PC-9 (cell line): Measurements from ENCODE around the gene CAB39L. TPM values are rescaled to one million over a fixed set of nuclear protein-coding genes. Genes with fewer than 3 reads are reported as not detected.

Source experiments
- BruUV-seq: library from RNA; stranded (reverse); fragments of 400-500 nt; replicated peaks from 2 replicates; lab custom pipeline; 2021; lab: Mats Ljungman, UMichigan
- CTCF ChIA-PET: fragments of 300-600 bp; sonication (Branson Sonifier 250); formaldehyde crosslinking; loops from one replicate; lab custom pipeline; 2022; ENCODE audit warnings: antibody characterized with exemption; lab: Charles Lee
- POLR2A ChIA-PET: fragments of 300-600 bp; sonication (Branson Sonifier 250); formaldehyde crosslinking; loops from one replicate; lab custom pipeline; 2022; ENCODE audit warnings: antibody characterized with exemption; ENCODE audit not compliant: unreplicated experiment; lab: Charles Lee
- DNase-seq, 2 experiments: peaks; one replicate each; pipeline versions ENCODE4 v3.0.0 to v3.0.0-alpha.2; 2015 to 2022; ENCODE audit warnings: mixed read lengths in 1 of 2
- H2AFZ ChIP-seq: fragments of 200-600 bp; sonication (generic); 2 replicates; pipeline ENCODE4 v1.8.1; 2017; ENCODE audit warnings: antibody characterized with exemption
- H3F3A ChIP-seq: fragments of 200-600 bp; sonication (generic); 2 replicates; pipeline ENCODE4 v1.8.1; 2017; ENCODE audit warnings: antibody characterized with exemption, mild to moderate bottlenecking, low read depth; ENCODE audit not compliant: insufficient read depth
- H3K27ac ChIP-seq: fragments of 200-600 bp; sonication (generic); 2 replicates; pipeline ENCODE4 v1.6.1; 2016; ENCODE audit warnings: mixed run types
- H3K27me3 ChIP-seq: fragments of 200-600 bp; sonication (generic); 2 replicates; pipeline ENCODE4 v1.6.1; 2016; ENCODE audit warnings: low read depth, mixed run types; ENCODE audit not compliant: insufficient read depth
- H3K36me3 ChIP-seq: fragments of 200-600 bp; sonication (generic); 2 replicates; pipeline ENCODE4 v1.6.1; 2016; ENCODE audit warnings: low read depth, mixed run types
- H3K4me1 ChIP-seq: fragments of 200-600 bp; sonication (generic); replicated peaks from 2 replicates; pipeline ENCODE4 v1.6.1; 2016; ENCODE audit warnings: mixed run types; ENCODE audit not compliant: insufficient read depth
- H3K4me2 ChIP-seq: fragments of 200-600 bp; sonication (generic); 2 replicates; pipeline ENCODE4 v1.6.1; 2017; ENCODE audit warnings: mixed run types
- H3K4me3 ChIP-seq: fragments of 200-600 bp; sonication (generic); 2 replicates; pipeline ENCODE4 v1.6.1; 2016; ENCODE audit warnings: mixed run types
- H3K79me2 ChIP-seq: fragments of 200-600 bp; sonication (generic); 2 replicates; pipeline ENCODE4 v1.6.1; 2017; ENCODE audit warnings: low read depth, mixed run types
- H3K9me2 ChIP-seq: fragments of 200-600 bp; sonication (generic); 2 replicates; pipeline ENCODE4 v1.8.1; 2017; ENCODE audit warnings: mild to moderate bottlenecking; ENCODE audit not compliant: insufficient read depth
- H3K9me3 ChIP-seq: fragments of 200-600 bp; sonication (generic); 2 replicates; pipeline ENCODE4 v1.8.1; 2016; ENCODE audit warnings: low read depth; ENCODE audit not compliant: insufficient read depth
- H4K20me1 ChIP-seq: fragments of 200-600 bp; sonication (generic); 2 replicates; pipeline ENCODE4 v1.8.1; 2017; ENCODE audit not compliant: insufficient read depth
- EZH2 ChIP-seq: fragments of 200-600 bp; sonication (generic); IDR thresholded peaks from 2 replicates; pipeline ENCODE4 v1.8.0; 2017; ENCODE audit warnings: antibody characterized with exemption, low read depth
- intact Hi-C: fragments of 100-400 bp; cut with micrococcal nuclease; formaldehyde crosslinking; loops from one replicate; pipeline ENCODE4 v1.10.0; 2022; ENCODE audit not compliant: unreplicated experiment
- total RNA-seq: library from RNA; stranded (reverse); gene quantifications from 2 replicates; pipeline ENCODE4 v1.2.3, GENCODE V29; 2021
- TF ChIP-seq, protein P1 (sequence below): fragments of 200-600 bp; sonication (generic); conservative IDR thresholded peaks from 2 replicates; pipeline ENCODE4 v1.6.1; 2017; ENCODE audit warnings: mixed run types, antibody characterized with exemption, mild to moderate bottlenecking, moderate library complexity

The CAB39L gene
- total RNA-seq, 1 experiment from 2014 or later = 10.7 TPM

- Histone ChIP-seq H3K79me2 (no peaks in the 10 kb centered on the region), H3K4me2 (no peak overlapping the region), H3K27ac (no peak overlapping the region), H3K9me2 (no peaks in the 10 kb centered on the region), H3K4me3 (no peak overlapping the region), H2AFZ (no peak overlapping the region), H3K27me3 (no peaks in the 10 kb centered on the region), H4K20me1 (no peaks in the 10 kb centered on the region), H3K9me3 (no peaks in the 10 kb centered on the region), H3F3A (no peaks in the 10 kb centered on the region), H3K4me1 (no peaks in the 10 kb centered on the region), H3K36me3 (no peaks in the 10 kb centered on the region)
- POLR2A ChIA-PET = no interaction called here
- no TSS peak for BruUV-seq
- CTCF ChIA-PET = no interaction called here
- TF ChIP-seq, protein P1, sequence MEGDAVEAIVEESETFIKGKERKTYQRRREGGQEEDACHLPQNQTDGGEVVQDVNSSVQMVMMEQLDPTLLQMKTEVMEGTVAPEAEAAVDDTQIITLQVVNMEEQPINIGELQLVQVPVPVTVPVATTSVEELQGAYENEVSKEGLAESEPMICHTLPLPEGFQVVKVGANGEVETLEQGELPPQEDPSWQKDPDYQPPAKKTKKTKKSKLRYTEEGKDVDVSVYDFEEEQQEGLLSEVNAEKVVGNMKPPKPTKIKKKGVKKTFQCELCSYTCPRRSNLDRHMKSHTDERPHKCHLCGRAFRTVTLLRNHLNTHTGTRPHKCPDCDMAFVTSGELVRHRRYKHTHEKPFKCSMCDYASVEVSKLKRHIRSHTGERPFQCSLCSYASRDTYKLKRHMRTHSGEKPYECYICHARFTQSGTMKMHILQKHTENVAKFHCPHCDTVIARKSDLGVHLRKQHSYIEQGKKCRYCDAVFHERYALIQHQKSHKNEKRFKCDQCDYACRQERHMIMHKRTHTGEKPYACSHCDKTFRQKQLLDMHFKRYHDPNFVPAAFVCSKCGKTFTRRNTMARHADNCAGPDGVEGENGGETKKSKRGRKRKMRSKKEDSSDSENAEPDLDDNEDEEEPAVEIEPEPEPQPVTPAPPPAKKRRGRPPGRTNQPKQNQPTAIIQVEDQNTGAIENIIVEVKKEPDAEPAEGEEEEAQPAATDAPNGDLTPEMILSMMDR = no peak
- no peak for TF ChIP-seq EZH2
- DNase-seq = no peak
- intact Hi-C loops = no loop called here
Observed at GRCh38 chr13:49412749-49413148, 31.1 kb downstream of the CAB39L start.

GRCh38 chr13:49411353-49411752, 32.5 kb downstream of the CAB39L start:
- Histone ChIP-seq H3K9me3 (no peaks in the 10 kb centered on the region), H3F3A (no peaks in the 10 kb centered on the region), H3K36me3 (no peaks in the 10 kb centered on the region), H3K27ac (no peak overlapping the region), H4K20me1 (no peaks in the 10 kb centered on the region), H3K4me3 (no peak overlapping the region), H3K27me3 (no peaks in the 10 kb centered on the region), H3K79me2 (no peaks in the 10 kb centered on the region), H3K4me1 (no peaks in the 10 kb centered on the region), H3K9me2 (0 out of 2 replicates have a peak, but pooled peaks cover 3% of the 10 kb centered on the region), H2AFZ (no peak overlapping the region), H3K4me2 (no peak overlapping the region)
- POLR2A ChIA-PET = no interaction called here
- CTCF ChIA-PET = interaction anchor here (0.6 kb wide), 1 partner anchor 32 kb away, joined by 4 read pairs; no protein-coding TSS in a partner anchor
- TF ChIP-seq, protein P1 = no peak
- no peak for TF ChIP-seq EZH2
- intact Hi-C loops = no loop called here
- DNase-seq = no peak
- no TSS peak for BruUV-seq

- Histone ChIP-seq H3K9me2 (0 out of 2 replicates have a peak, but pooled peaks cover 3% of the 10 kb centered on the region), H4K20me1 (no peaks in the 10 kb centered on the region), H3K4me3 (no peak overlapping the region), H3F3A (no peaks in the 10 kb centered on the region), H3K27me3 (no peaks in the 10 kb centered on the region), H3K79me2 (no peaks in the 10 kb centered on the region), H3K4me1 (no peaks in the 10 kb centered on the region), H3K36me3 (no peaks in the 10 kb centered on the region), H2AFZ (no peak overlapping the region), H3K9me3 (no peaks in the 10 kb centered on the region), H3K4me2 (no peak overlapping the region), H3K27ac (no peak overlapping the region)
- POLR2A ChIA-PET = no interaction called here
- CTCF ChIA-PET = no interaction called here
- DNase-seq = no peak
- intact Hi-C loops = no loop called here
- TF ChIP-seq, protein P1 = no peak
- TF ChIP-seq EZH2 = no peak
- no TSS peak for BruUV-seq
Observed at GRCh38 chr13:49410477-49410876, 33.4 kb downstream of the CAB39L start.
